Muscle layer of colon (tissue), 2 donors: Measurements from ENCODE around the gene TRMT10C.

Experiments
- H3K27ac ChIP-seq: one replicate; pipeline ENCODE4 v1.7.0; 2013; ENCODE audit warnings: low read depth, mild to moderate bottlenecking, low read length, moderate library complexity
- H3K27me3 ChIP-seq, 2 donors: one replicate each; pipeline ENCODE4 v1.7.0; 2013; ENCODE audit warnings: low read length in 2 of 2, mild to moderate bottlenecking in 2 of 2; ENCODE audit not compliant: insufficient read depth in 2 of 2, control insufficient read depth in 1 of 2
- H3K36me3 ChIP-seq: one replicate; pipeline ENCODE4 v1.7.0; 2013; ENCODE audit warnings: mild to moderate bottlenecking, low read length; ENCODE audit not compliant: insufficient read depth
- H3K4me1 ChIP-seq: one replicate; pipeline ENCODE4 v1.7.0; 2013; ENCODE audit warnings: mild to moderate bottlenecking, low read length; ENCODE audit not compliant: insufficient read depth
- H3K4me3 ChIP-seq, 2 donors: one replicate each; pipeline ENCODE4 v1.7.0; 2013; ENCODE audit warnings: low read length in 2 of 2, low read depth in 1 of 2, mild to moderate bottlenecking in 1 of 2, moderate library complexity in 1 of 2
- H3K9ac ChIP-seq: one replicate; pipeline ENCODE4 v1.7.0; 2013; ENCODE audit warnings: low read length
- H3K9me3 ChIP-seq: one replicate; pipeline ENCODE4 v1.7.0; 2013; ENCODE audit warnings: mild to moderate bottlenecking, low read length
- donor health status: abdominal sarcoma.
- donor health status: Adenocarcinoma of cecum.

TRMT10C gene

DNA sequence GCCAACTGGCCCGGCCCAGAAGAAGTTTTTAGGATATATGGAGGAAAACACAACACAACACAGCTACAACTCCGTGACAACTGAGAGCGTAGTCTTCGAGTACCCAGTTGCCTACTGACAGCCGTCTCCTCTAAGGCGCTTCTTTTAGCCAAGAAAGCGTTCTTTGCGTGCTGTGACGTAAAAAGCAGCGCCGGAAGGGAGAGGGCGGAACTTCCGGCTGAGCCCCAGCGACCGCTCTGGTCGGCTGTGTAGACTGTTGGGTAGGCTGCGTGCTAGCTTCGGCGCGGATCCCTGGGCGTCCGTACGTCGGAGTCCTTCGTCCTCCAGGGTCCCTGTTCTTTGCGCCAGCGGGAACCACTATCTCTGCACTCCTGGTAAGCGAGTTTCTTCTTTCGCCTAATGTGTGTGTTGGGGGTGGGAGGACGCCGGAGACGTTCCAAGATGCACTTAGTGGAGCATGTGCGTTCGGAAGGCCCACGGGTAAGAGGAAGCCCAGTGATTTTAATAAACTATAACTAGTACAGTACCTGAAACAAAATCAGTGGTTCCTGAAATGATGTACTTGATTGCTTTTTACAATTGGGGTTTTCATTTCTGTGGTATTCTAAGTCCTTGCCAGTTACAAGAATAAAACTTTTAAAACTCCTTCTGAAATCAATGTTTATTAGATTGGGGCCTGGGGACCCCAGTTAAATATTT lies at the start of gene TRMT10C:
TRMT10C (plus strand) TSS at position 239 of the 699 bp plus-strand sequence. CDS start 2,914 bp downstream, outside the sequence.
- Histone ChIP-seq H3K27me3 (no peaks in the 10 kb centered on the region), H3K9me3 (no peaks in the 10 kb centered on the region), H3K9ac (peak within 1 kb of the TSS; percentile 66), H3K27ac (peak within 1 kb of the TSS; percentile 95), H3K4me3 (peak within 1 kb of the TSS; percentile 78 to 91), H3K4me1 (peaks cover 13% of the 10 kb centered on the region), H3K36me3 (peaks cover 20% of the 10 kb centered on the region)

- Histone ChIP-seq H3K9ac (peak overlapping the region; percentile 93), H3K27me3 (no peaks in the 10 kb centered on the region), H3K9me3 (no peaks in the 10 kb centered on the region), H3K27ac (peak overlapping the region; percentile 95), H3K4me1 (peaks cover 10% of the 10 kb centered on the region), H3K36me3 (no peaks in the 10 kb centered on the region), H3K4me3 (peak overlapping the region; percentile 77 to 93)
Observed at GRCh38 chr3:101512396-101512645, 49.3 kb upstream of the TRMT10C start.

DNA sequence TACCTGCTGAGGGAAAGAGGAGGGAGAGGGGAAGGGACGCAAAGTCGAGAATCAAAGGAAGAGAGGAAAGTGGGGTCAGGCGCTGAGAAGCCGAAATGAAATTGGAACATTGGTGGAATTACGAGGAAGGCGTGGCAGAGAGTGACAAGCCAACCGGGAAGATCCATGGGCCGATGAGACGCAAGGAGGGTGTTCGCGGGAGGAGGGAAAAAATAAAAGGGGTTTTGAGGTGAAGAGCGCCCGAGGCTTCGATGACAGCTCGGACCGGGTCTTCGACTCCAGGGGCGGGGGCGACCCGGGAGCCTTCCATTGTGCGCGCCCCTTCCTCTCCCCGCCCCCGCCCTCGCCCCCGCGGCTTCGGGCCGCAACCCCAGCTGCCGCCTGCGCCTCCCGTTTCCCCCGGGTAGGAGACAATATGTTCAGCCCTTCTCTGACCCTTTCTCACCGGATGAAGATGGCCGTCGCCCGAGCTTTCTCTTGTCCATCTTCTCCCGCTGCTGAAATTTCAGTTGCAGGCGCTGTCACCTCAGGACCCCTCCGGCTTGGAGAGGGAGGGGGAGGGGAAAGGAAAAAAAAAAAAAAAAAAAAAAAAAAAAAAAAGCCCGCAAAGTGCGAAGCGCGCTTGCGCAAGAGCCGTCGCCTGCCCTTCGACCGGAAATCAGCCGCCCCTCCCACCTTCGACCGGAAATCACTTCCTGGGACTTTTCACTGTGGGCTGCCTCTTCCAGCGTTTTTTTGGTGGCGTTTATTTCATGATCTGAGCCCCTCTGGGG lies 48.8 kb upstream of the TRMT10C start, which contains the start of gene SENP7:
SENP7 (minus strand) TSS at position 567 of the 773 bp plus-strand sequence; CDS start at position 485, 82 bp downstream.
- peaks cover 10% of the 10 kb centered on the region for H3K4me1 ChIP-seq
- peak within 1 kb of the TSS; percentile 93 for H3K9ac ChIP-seq
- no peaks in the 10 kb centered on the region for H3K36me3 ChIP-seq
- H3K9me3 ChIP-seq = no peaks in the 10 kb centered on the region
- H3K4me3 ChIP-seq = peak within 1 kb of the TSS; percentile 77 to 93
- no peaks in the 10 kb centered on the region for H3K27me3 ChIP-seq
- H3K27ac ChIP-seq = peak within 1 kb of the TSS; percentile 95

DNA sequence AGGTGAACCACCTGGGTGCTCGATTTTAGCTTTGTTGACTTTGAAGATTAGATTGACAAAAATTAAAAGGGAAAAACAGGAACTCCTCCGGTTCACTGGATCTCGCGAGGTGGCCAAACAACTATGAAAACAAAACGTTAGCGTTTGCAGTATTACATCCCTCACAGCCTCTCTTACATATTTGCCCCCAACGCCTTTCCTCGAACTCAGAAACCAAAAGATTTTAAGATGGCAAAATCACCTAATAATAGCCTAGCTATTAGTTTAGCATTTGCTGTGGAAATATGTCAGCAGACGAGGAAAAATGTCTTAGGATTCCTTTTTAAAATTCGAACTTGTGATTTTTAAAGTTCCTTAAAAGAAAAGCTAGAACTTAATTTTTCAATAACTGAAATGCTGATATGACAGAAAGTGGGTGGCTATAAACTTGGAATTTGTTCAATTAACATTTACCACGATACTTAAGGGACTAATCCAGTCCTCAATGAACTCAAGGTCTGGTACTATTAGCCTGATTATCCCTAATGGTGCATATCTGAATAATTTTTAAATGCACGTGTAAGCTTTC lies 48.2 kb upstream of the TRMT10C start:
- Histone ChIP-seq H3K36me3 (no peaks in the 10 kb centered on the region), H3K4me3 (peak overlapping the region; percentile 77 to 93), H3K4me1 (peaks cover 10% of the 10 kb centered on the region), H3K9ac (peak overlapping the region; percentile 93), H3K27ac (peak overlapping the region; percentile 95), H3K27me3 (no peaks in the 10 kb centered on the region), H3K9me3 (no peaks in the 10 kb centered on the region)

DNA sequence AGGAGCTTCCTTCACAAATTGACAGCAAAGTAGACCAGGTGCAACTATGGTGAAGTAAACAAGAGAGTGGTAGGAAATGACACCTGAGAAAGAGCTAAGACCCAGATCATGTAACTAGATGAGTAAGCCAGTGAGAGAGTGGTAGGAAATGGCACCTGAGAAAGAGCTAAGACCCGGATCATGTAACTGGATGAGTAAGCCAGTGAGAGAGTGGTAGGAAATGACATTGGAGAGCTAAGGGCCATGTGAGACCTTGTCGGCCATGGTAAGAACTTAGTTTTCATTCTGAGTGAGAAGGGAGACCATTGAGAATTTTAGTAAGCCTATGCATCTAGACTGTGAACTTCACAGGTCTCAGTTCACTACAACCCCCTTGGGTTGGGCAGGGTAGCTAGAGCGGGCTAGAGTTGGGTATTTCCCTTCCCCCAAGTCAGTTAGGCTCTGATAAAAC lies 43.2 kb upstream of the TRMT10C start:
- Histone ChIP-seq H3K36me3 (no peaks in the 10 kb centered on the region), H3K27me3 (no peaks in the 10 kb centered on the region), H3K9ac (no peak overlapping the region), H3K4me3 (no peak overlapping the region), H3K9me3 (no peaks in the 10 kb centered on the region), H3K4me1 (peaks cover 6% of the 10 kb centered on the region), H3K27ac (no peak overlapping the region)

GRCh38 chr3:101519685-101520365 lies 41.8 kb upstream of the TRMT10C start:
- H3K9ac ChIP-seq = no peak overlapping the region
- H3K9me3 ChIP-seq = peaks cover 3% of the 10 kb centered on the region
- no peaks in the 10 kb centered on the region for H3K27me3 ChIP-seq
- no peaks in the 10 kb centered on the region for H3K4me1 ChIP-seq
- no peak overlapping the region for H3K4me3 ChIP-seq
- no peaks in the 10 kb centered on the region for H3K36me3 ChIP-seq
- no peak overlapping the region for H3K27ac ChIP-seq

DNA sequence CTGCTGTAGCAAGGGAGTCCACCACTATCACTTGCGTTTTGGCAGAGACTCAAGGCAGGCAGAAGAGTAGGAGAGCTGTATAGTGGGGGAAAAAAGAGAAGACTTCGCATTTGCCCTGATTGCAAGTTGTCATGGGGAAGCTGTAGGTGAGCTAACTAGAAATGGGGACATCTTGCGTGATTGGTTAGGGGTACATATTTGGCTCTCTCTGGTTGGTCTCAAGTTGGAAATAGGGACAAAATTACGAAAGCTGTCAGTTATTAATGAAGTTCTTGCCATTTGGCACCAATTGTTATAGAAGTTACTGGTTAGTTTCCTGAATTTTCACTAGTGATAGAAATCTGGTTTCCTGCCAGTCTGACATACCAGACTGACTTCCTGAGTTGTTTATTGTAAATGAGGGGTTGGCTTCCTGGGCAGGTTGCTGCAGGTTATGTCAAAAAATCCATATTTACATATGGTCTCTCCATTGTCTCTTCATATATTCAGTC lies 40.4 kb upstream of the TRMT10C start:
- Histone ChIP-seq H3K4me1 (no peaks in the 10 kb centered on the region), H3K27ac (no peak overlapping the region), H3K4me3 (no peak overlapping the region), H3K9ac (no peak overlapping the region), H3K9me3 (peaks cover 6% of the 10 kb centered on the region), H3K36me3 (no peaks in the 10 kb centered on the region), H3K27me3 (no peaks in the 10 kb centered on the region)

- H3K27ac ChIP-seq = no peak overlapping the region
- H3K9me3 ChIP-seq = peaks cover 6% of the 10 kb centered on the region
- no peaks in the 10 kb centered on the region for H3K27me3 ChIP-seq
- H3K9ac ChIP-seq = no peak overlapping the region
- H3K4me3 ChIP-seq = no peak overlapping the region
- no peaks in the 10 kb centered on the region for H3K4me1 ChIP-seq
- no peaks in the 10 kb centered on the region for H3K36me3 ChIP-seq
Observed at GRCh38 chr3:101527441-101527840, 34.2 kb upstream of the TRMT10C start.

DNA sequence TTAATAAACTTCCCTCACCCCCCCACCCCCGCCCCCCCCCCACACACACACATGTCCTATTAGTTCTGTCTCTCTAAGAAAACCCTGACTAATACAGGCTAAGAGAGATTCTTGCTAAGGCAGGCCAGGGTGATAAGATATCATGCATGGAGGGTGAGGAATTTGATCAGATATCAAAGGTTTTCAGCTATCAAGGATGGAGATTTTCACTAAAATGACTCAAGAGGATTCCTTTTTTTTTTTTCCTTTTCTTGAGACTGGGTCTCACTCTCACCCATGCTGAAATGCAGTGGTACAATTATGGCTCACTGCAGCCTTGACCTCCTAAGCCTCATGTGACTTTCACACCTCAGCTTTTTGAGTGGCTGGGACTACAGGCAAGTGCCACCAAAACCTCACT lies 33.8 kb upstream of the TRMT10C start:
- H3K27me3 ChIP-seq = no peaks in the 10 kb centered on the region
- H3K27ac ChIP-seq = no peak overlapping the region
- peaks cover 6% of the 10 kb centered on the region for H3K9me3 ChIP-seq
- H3K9ac ChIP-seq = no peak overlapping the region
- peaks cover 2% of the 10 kb centered on the region for H3K4me1 ChIP-seq
- H3K36me3 ChIP-seq = no peaks in the 10 kb centered on the region
- no peak overlapping the region for H3K4me3 ChIP-seq

GRCh38 chr3:101529816-101530685 lies 31.6 kb upstream of the TRMT10C start:
- Histone ChIP-seq H3K9me3 (no peaks in the 10 kb centered on the region), H3K4me1 (peaks cover 15% of the 10 kb centered on the region), H3K9ac (no peak overlapping the region), H3K27me3 (no peaks in the 10 kb centered on the region), H3K36me3 (no peaks in the 10 kb centered on the region), H3K4me3 (no peak overlapping the region), H3K27ac (no peak overlapping the region)
